Measurements from ENCODE around the gene LLGL2.

The LLGL2 gene

DNA sequence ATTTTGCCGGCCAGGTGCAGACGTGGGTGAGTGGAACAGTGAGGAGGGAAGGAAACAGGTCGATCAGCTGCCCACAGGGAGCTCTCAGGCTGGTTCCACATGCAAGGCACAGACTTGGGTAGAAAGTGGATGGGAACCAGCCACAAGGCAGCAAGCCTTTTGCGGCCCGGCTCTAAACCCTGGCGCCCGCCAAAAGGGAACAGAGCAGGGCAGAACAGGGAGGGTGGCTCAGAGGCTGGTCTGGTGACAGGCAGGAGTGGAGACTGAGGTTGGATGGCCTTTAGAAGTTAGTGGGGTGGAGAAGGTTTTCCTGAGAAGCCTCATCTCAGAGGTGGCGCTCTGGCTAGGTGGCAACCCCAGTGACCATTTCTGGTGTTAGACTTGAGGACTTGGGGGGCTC, 10.4 kb downstream of the LLGL2 start:
- H3K79me2 ChIP-seq (ENCODE audit: insufficient read depth, low read depth), result no peaks in the 10 kb centered on the region
- H4K20me1 ChIP-seq (ENCODE audit: insufficient read depth), result no peaks in the 10 kb centered on the region
- TF ChIP-seq, protein P1, sequence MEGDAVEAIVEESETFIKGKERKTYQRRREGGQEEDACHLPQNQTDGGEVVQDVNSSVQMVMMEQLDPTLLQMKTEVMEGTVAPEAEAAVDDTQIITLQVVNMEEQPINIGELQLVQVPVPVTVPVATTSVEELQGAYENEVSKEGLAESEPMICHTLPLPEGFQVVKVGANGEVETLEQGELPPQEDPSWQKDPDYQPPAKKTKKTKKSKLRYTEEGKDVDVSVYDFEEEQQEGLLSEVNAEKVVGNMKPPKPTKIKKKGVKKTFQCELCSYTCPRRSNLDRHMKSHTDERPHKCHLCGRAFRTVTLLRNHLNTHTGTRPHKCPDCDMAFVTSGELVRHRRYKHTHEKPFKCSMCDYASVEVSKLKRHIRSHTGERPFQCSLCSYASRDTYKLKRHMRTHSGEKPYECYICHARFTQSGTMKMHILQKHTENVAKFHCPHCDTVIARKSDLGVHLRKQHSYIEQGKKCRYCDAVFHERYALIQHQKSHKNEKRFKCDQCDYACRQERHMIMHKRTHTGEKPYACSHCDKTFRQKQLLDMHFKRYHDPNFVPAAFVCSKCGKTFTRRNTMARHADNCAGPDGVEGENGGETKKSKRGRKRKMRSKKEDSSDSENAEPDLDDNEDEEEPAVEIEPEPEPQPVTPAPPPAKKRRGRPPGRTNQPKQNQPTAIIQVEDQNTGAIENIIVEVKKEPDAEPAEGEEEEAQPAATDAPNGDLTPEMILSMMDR (conservative IDR thresholded peaks at IDR 0.05; ENCODE audit: low read depth, low read length), result no peak
- no peaks in the 10 kb centered on the region for H3K27me3 ChIP-seq (ENCODE audit: insufficient read depth, low read depth)
- no peaks in the 10 kb centered on the region for H3K4me1 ChIP-seq (ENCODE audit: low read depth, poor library complexity, severe bottlenecking)
- no peak overlapping the region for H3K4me2 ChIP-seq
- H3K4me3 ChIP-seq (IDR thresholded peaks at IDR 0.05; ENCODE audit: insufficient read depth, low read depth, low read length), result no peak overlapping the region
- H3K9ac ChIP-seq, result no peak overlapping the region
- H2AFZ ChIP-seq (ENCODE audit: low read depth), result no peak overlapping the region
- H3K27ac ChIP-seq, result no peak overlapping the region
- H3K36me3 ChIP-seq (ENCODE audit: insufficient read depth), result no peaks in the 10 kb centered on the region

- H4K20me1 ChIP-seq (ENCODE audit: insufficient read depth), result no peaks in the 10 kb centered on the region
- H3K36me3 ChIP-seq (ENCODE audit: insufficient read depth), result no peaks in the 10 kb centered on the region
- H3K4me3 ChIP-seq (IDR thresholded peaks at IDR 0.05; ENCODE audit: insufficient read depth, low read depth, low read length), result no peak overlapping the region
- H3K27ac ChIP-seq, result no peak overlapping the region
- no peak overlapping the region for H2AFZ ChIP-seq (ENCODE audit: low read depth)
- no peaks in the 10 kb centered on the region for H3K27me3 ChIP-seq (ENCODE audit: insufficient read depth, low read depth)
- no peaks in the 10 kb centered on the region for H3K79me2 ChIP-seq (ENCODE audit: insufficient read depth, low read depth)
- no peak overlapping the region for H3K9ac ChIP-seq
- TF ChIP-seq, protein P1 (conservative IDR thresholded peaks at IDR 0.05; ENCODE audit: low read depth, low read length), result no peak
- H3K4me2 ChIP-seq, result no peak overlapping the region
- H3K4me1 ChIP-seq (ENCODE audit: low read depth, poor library complexity, severe bottlenecking), result no peaks in the 10 kb centered on the region
Measured at GRCh38 chr17:75536366-75536765, 10.9 kb downstream of the LLGL2 start.

GRCh38 chr17:75539967-75540729, 14.7 kb downstream of the LLGL2 start:
- Histone ChIP-seq H3K27me3 (ENCODE audit: insufficient read depth, low read depth) (no peaks in the 10 kb centered on the region), H2AFZ (ENCODE audit: low read depth) (no peak overlapping the region), H3K36me3 (ENCODE audit: insufficient read depth) (no peaks in the 10 kb centered on the region), H3K79me2 (ENCODE audit: insufficient read depth, low read depth) (no peaks in the 10 kb centered on the region), H3K9ac (no peak overlapping the region), H3K4me1 (ENCODE audit: low read depth, poor library complexity, severe bottlenecking) (no peaks in the 10 kb centered on the region), H3K4me2 (no peak overlapping the region), H3K4me3 (IDR thresholded peaks at IDR 0.05; ENCODE audit: insufficient read depth, low read depth, low read length) (no peak overlapping the region), H3K27ac (no peak overlapping the region), H4K20me1 (ENCODE audit: insufficient read depth) (no peaks in the 10 kb centered on the region)
- TF ChIP-seq, protein P1 (conservative IDR thresholded peaks at IDR 0.05; ENCODE audit: low read depth, low read length), result no peak

DNA sequence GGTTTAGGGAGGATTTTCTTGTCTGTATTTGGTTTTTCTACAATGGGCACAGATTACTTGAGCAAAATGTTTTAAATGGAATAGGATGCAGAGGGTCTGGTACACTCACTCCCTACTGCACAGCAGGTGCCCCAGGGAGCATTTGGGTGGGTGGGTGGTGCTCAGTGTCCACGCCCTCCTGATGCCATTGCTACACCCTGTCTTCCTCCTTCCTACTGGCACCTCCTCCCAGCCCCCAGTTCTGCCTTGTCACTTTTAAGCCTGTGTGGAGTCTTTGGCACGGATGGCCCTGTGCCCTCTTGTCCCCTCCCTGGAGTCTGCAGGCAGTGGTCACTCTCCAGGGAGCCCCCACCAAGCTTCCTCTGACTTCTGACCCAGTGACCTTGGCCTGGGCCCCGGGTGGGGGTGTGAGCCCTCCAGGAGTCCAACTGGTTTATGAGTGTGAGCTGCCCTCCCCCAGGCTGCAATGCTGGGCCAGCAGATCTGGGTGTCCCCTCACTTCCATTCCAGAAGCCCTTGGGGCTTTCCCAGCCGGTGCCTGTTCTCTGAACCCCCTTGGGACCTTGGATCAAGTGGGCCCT, 15.5 kb downstream of the LLGL2 start:
- no peak overlapping the region for H3K27ac ChIP-seq
- H3K4me1 ChIP-seq (ENCODE audit: low read depth, poor library complexity, severe bottlenecking), result no peaks in the 10 kb centered on the region
- no peaks in the 10 kb centered on the region for H3K79me2 ChIP-seq (ENCODE audit: insufficient read depth, low read depth)
- no peaks in the 10 kb centered on the region for H3K27me3 ChIP-seq (ENCODE audit: insufficient read depth, low read depth)
- no peak overlapping the region for H3K4me2 ChIP-seq
- TF ChIP-seq, protein P1 (conservative IDR thresholded peaks at IDR 0.05; ENCODE audit: low read depth, low read length), result no peak
- H3K9ac ChIP-seq, result no peak overlapping the region
- H3K4me3 ChIP-seq (IDR thresholded peaks at IDR 0.05; ENCODE audit: insufficient read depth, low read depth, low read length), result no peak overlapping the region
- no peaks in the 10 kb centered on the region for H4K20me1 ChIP-seq (ENCODE audit: insufficient read depth)
- no peak overlapping the region for H2AFZ ChIP-seq (ENCODE audit: low read depth)
- no peaks in the 10 kb centered on the region for H3K36me3 ChIP-seq (ENCODE audit: insufficient read depth)

Measured in KMS-11 (cell line).